22Rv1 (cell line): ENCODE data around the gene FRAS1.

Experiments
- ZFX ChIP-seq: fragments of 450-650 bp; IDR thresholded peaks from 2 replicates; pipeline ENCODE4 v1.6.1; 2017; ENCODE audit warnings: antibody characterized with exemption, borderline replicate concordance
- TF ChIP-seq, protein P1 (sequence below): fragments of 450-650 bp; IDR thresholded peaks from 2 replicates; pipeline ENCODE4 v1.5.1; 2017; ENCODE audit warnings: mild to moderate bottlenecking

DNA sequence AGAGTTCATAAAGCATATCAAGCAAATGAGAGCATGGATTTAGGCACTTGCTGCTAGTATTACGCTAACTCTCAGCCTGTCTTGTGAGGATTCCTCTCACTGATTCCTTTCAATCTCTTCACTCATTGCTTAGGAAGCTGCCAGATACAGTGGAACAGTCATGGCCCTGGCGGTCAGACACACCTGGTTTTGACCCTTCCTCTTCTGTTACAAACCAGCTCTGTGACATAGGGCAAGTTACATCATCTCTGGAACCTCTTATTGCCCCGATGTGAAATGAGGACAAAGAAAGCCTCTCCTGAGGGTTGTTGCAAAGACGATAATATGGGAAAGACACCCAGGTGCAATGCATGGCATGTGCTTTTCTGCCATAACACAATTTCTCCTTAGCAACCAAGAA is 12.2 kb downstream of the FRAS1 start:
- TF ChIP-seq, protein P1, sequence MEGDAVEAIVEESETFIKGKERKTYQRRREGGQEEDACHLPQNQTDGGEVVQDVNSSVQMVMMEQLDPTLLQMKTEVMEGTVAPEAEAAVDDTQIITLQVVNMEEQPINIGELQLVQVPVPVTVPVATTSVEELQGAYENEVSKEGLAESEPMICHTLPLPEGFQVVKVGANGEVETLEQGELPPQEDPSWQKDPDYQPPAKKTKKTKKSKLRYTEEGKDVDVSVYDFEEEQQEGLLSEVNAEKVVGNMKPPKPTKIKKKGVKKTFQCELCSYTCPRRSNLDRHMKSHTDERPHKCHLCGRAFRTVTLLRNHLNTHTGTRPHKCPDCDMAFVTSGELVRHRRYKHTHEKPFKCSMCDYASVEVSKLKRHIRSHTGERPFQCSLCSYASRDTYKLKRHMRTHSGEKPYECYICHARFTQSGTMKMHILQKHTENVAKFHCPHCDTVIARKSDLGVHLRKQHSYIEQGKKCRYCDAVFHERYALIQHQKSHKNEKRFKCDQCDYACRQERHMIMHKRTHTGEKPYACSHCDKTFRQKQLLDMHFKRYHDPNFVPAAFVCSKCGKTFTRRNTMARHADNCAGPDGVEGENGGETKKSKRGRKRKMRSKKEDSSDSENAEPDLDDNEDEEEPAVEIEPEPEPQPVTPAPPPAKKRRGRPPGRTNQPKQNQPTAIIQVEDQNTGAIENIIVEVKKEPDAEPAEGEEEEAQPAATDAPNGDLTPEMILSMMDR: no peak
- TF ChIP-seq ZFX: no peak
